CD4-positive, CD25-positive, alpha-beta regulatory T cell (primary cell): ENCODE measurements around the gene PREX1. TPM values are rescaled to one million over a fixed set of nuclear protein-coding genes. Genes with fewer than 3 reads are reported as not detected.

Source experiments
- ATAC-seq, 2 donors: fragments of 150-1000 bp; cut with Tn5 transposase; one replicate each; pipeline ENCODE4 v1.10.0; 2021; ENCODE audit warnings: low read depth in 2 of 2, moderate number of reproducible peaks in 2 of 2, moderate library complexity in 1 of 2
- DNase-seq, 3 donors: peaks; one replicate each; pipeline versions ENCODE4 v3.0.0 to v3.0.0-alpha.2; 2012 to 2022; ENCODE audit warnings: mixed read lengths in 1 of 3
- H3K27ac ChIP-seq: one replicate; pipeline ENCODE4 v1.7.0; 2013; ENCODE audit warnings: mild to moderate bottlenecking, low read length; ENCODE audit not compliant: insufficient read depth, poor library complexity, severe bottlenecking
- H3K27me3 ChIP-seq: one replicate; pipeline ENCODE4 v1.7.0; 2013; ENCODE audit warnings: low read length; ENCODE audit not compliant: control insufficient read depth, insufficient read depth
- H3K36me3 ChIP-seq: one replicate; pipeline ENCODE4 v1.7.0; 2013; ENCODE audit warnings: mild to moderate bottlenecking, low read length, moderate library complexity; ENCODE audit not compliant: control insufficient read depth, insufficient read depth
- H3K4me1 ChIP-seq: 2 replicates; pipeline ENCODE4 v1.7.0; 2013; ENCODE audit warnings: mild to moderate bottlenecking, low read length; ENCODE audit not compliant: insufficient read depth, control insufficient read depth, poor library complexity, severe bottlenecking
- H3K4me3 ChIP-seq: one replicate; pipeline ENCODE4 v1.7.0; 2013; ENCODE audit warnings: low read depth, mild to moderate bottlenecking, low read length, moderate library complexity
- H3K9me3 ChIP-seq, 2 experiments: 1 replicate in 1 of 2; 2 replicates in 1 of 2; pipeline ENCODE4 v1.7.0; 2013; ENCODE audit warnings: low read length in 2 of 2, mild to moderate bottlenecking in 1 of 2, moderate library complexity in 1 of 2; ENCODE audit not compliant: control insufficient read depth in 2 of 2
- H3K27ac Mint-ChIP-seq, 3 donors: one replicate each; pipeline ENCODE4 v1.8.0; 2020 to 2022; ENCODE audit warnings: mild to moderate bottlenecking in 3 of 3, mixed read lengths in 3 of 3, moderate library complexity in 2 of 3
- H3K27me3 Mint-ChIP-seq: one replicate; pipeline ENCODE4 v1.8.0; 2022; ENCODE audit warnings: mild to moderate bottlenecking, mixed read lengths
- H3K36me3 Mint-ChIP-seq: one replicate; pipeline ENCODE4 v1.8.0; 2020; ENCODE audit warnings: mixed read lengths
- H3K4me1 Mint-ChIP-seq, 4 donors: one replicate each; pipeline ENCODE4 v1.8.0; 2020 to 2022; ENCODE audit warnings: mixed read lengths in 4 of 4, mild to moderate bottlenecking in 1 of 4
- H3K4me3 Mint-ChIP-seq, 4 donors: one replicate each; pipeline ENCODE4 v1.8.0; 2020 to 2022; ENCODE audit warnings: mild to moderate bottlenecking in 4 of 4, mixed read lengths in 4 of 4, moderate library complexity in 3 of 4
- H3K9me3 Mint-ChIP-seq, 7 donors: one replicate each; pipeline ENCODE4 v1.8.0; 2020 to 2022; ENCODE audit warnings: mixed read lengths in 7 of 7, mild to moderate bottlenecking in 3 of 7, moderate library complexity in 2 of 7
- polyA plus RNA-seq, 4 donors: library from polyadenylated mRNA; unstranded; fragments of 300-500 nt; fragmentation: Illumina TruSeq; gene quantifications; one replicate each; pipeline ENCODE4 v1.2.3, GENCODE V29; 2021
- total RNA-seq: library from RNA; stranded (reverse); gene quantifications from one replicate; pipeline ENCODE4 v1.2.3, GENCODE V29; 2022

Gene PREX1
- total and polyA plus RNA-seq, 5 donors from 2014 or later, result 40.8 to 264 (median 57.0) TPM

GRCh38 chr20:48799328-48800105 lies 28.3 kb downstream of the PREX1 start:
- H3K27ac ChIP-seq, result no peak overlapping the region
- peaks cover 38% of the 10 kb centered on the region for H3K36me3 ChIP-seq
- H3K9me3 ChIP-seq, result no peaks in the 10 kb centered on the region
- H3K9me3 Mint-ChIP-seq, result no peaks in the 10 kb centered on the region
- peaks cover 76% of the 10 kb centered on the region for H3K4me1 ChIP-seq
- no peaks in the 10 kb centered on the region for H3K27me3 Mint-ChIP-seq
- no peak for ATAC-seq
- H3K4me3 Mint-ChIP-seq, result peak overlapping the region in 3 of 4 donors; percentile 19 to 77 (median 39)
- H3K4me1 Mint-ChIP-seq, result peaks cover 4 to 90% (median 63%) of the 10 kb centered on the region in 4 donors
- H3K4me3 ChIP-seq, result peak overlapping the region; percentile 32
- no peak for DNase-seq
- H3K27me3 ChIP-seq, result no peaks in the 10 kb centered on the region
- peak overlapping the region in 2 of 3 donors; percentile 65 to 80 for H3K27ac Mint-ChIP-seq
- H3K36me3 Mint-ChIP-seq, result peaks cover 27% of the 10 kb centered on the region

- peak overlapping the region; percentile 80 to 93 (median 83) for H3K27ac Mint-ChIP-seq
- H3K27me3 Mint-ChIP-seq, result no peaks in the 10 kb centered on the region
- ATAC-seq (no peak), DNase-seq (no peak)
- Histone ChIP-seq H3K36me3 (peaks cover 37% of the 10 kb centered on the region), H3K4me3 (peak overlapping the region; percentile 26), H3K9me3 (no peaks in the 10 kb centered on the region), H3K4me1 (peaks cover 80% of the 10 kb centered on the region), H3K27me3 (no peaks in the 10 kb centered on the region), H3K27ac (peak overlapping the region; percentile 41)
- H3K36me3 Mint-ChIP-seq, result peaks cover 20% of the 10 kb centered on the region
- peak overlapping the region in 1 of 4 donors; percentile 78 for H3K4me3 Mint-ChIP-seq
- no peaks in the 10 kb centered on the region for H3K9me3 Mint-ChIP-seq
- H3K4me1 Mint-ChIP-seq, result peaks cover 4 to 91% (median 65%) of the 10 kb centered on the region in 4 donors
Observed at GRCh38 chr20:48797850-48798747, 29.7 kb downstream of the PREX1 start.

GRCh38 chr20:48797275-48797825 lies 30.4 kb downstream of the PREX1 start:
- peak overlapping the region in 1 of 4 donors; percentile 78 for H3K4me3 Mint-ChIP-seq
- Histone ChIP-seq H3K36me3 (peaks cover 35% of the 10 kb centered on the region), H3K9me3 (no peaks in the 10 kb centered on the region), H3K4me1 (peaks cover 73% of the 10 kb centered on the region), H3K27ac (peak overlapping the region; percentile 23), H3K27me3 (no peaks in the 10 kb centered on the region), H3K4me3 (no peak overlapping the region)
- ATAC-seq (no peak), DNase-seq (no peak)
- peak overlapping the region in 2 of 3 donors; percentile 80 to 93 for H3K27ac Mint-ChIP-seq
- H3K27me3 Mint-ChIP-seq, result no peaks in the 10 kb centered on the region
- peaks cover 17% of the 10 kb centered on the region for H3K36me3 Mint-ChIP-seq
- peaks cover 4 to 89% (median 66%) of the 10 kb centered on the region in 4 donors for H3K4me1 Mint-ChIP-seq
- H3K9me3 Mint-ChIP-seq, result no peaks in the 10 kb centered on the region

GRCh38 chr20:48795732-48796131 lies 32.1 kb downstream of the PREX1 start:
- Histone ChIP-seq H3K27ac (peak overlapping the region; percentile 25), H3K4me1 (peaks cover 71% of the 10 kb centered on the region), H3K9me3 (no peaks in the 10 kb centered on the region), H3K27me3 (no peaks in the 10 kb centered on the region), H3K36me3 (peaks cover 28% of the 10 kb centered on the region), H3K4me3 (peak overlapping the region; percentile 12)
- Mint-ChIP-seq H3K36me3 (peaks cover 7% of the 10 kb centered on the region), H3K27ac (peak overlapping the region; percentile 43 to 74 (median 52)), H3K27me3 (no peaks in the 10 kb centered on the region), H3K4me3 (peak overlapping the region in 1 of 4 donors; percentile 49), H3K9me3 (no peaks in the 10 kb centered on the region), H3K4me1 (peaks cover 8 to 88% (median 61%) of the 10 kb centered on the region in 4 donors)
- no peak for DNase-seq
- ATAC-seq, result no peak

- H3K27me3 Mint-ChIP-seq, result no peaks in the 10 kb centered on the region
- H3K27ac Mint-ChIP-seq, result peak overlapping the region in 1 of 3 donors; percentile 74
- DNase-seq (no peak), ATAC-seq (no peak)
- Histone ChIP-seq H3K9me3 (no peaks in the 10 kb centered on the region), H3K4me1 (peaks cover 71% of the 10 kb centered on the region), H3K27me3 (no peaks in the 10 kb centered on the region), H3K27ac (peak overlapping the region; percentile 15), H3K36me3 (peaks cover 23% of the 10 kb centered on the region), H3K4me3 (no peak overlapping the region)
- H3K36me3 Mint-ChIP-seq, result peaks cover 7% of the 10 kb centered on the region
- peaks cover 12 to 88% (median 63%) of the 10 kb centered on the region in 4 donors for H3K4me1 Mint-ChIP-seq
- peak overlapping the region; percentile 31 to 63 (median 49) for H3K4me3 Mint-ChIP-seq
- no peaks in the 10 kb centered on the region for H3K9me3 Mint-ChIP-seq
Observed at GRCh38 chr20:48794816-48795457, 32.9 kb downstream of the PREX1 start.

GRCh38 chr20:48794360-48794759 lies 33.4 kb downstream of the PREX1 start:
- H3K36me3 Mint-ChIP-seq, result peaks cover 7% of the 10 kb centered on the region
- H3K4me1 Mint-ChIP-seq, result peaks cover 18 to 88% (median 64%) of the 10 kb centered on the region in 4 donors
- ATAC-seq (no peak), DNase-seq (no peak)
- Histone ChIP-seq H3K4me3 (no peak overlapping the region), H3K9me3 (no peaks in the 10 kb centered on the region), H3K27me3 (no peaks in the 10 kb centered on the region), H3K27ac (peak overlapping the region; percentile 15), H3K4me1 (peaks cover 70% of the 10 kb centered on the region), H3K36me3 (peaks cover 22% of the 10 kb centered on the region)
- H3K27ac Mint-ChIP-seq, result peak overlapping the region in 2 of 3 donors; percentile 67 to 90
- no peaks in the 10 kb centered on the region for H3K9me3 Mint-ChIP-seq
- no peaks in the 10 kb centered on the region for H3K27me3 Mint-ChIP-seq
- peak overlapping the region in 3 of 4 donors; percentile 6 to 67 (median 8) for H3K4me3 Mint-ChIP-seq

GRCh38 chr20:48793776-48794175 lies 34.0 kb downstream of the PREX1 start:
- Mint-ChIP-seq H3K9me3 (peaks cover 0 to 1% (median 0%) of the 10 kb centered on the region in 7 donors), H3K27me3 (no peaks in the 10 kb centered on the region), H3K27ac (peak overlapping the region; percentile 65 to 90 (median 67)), H3K4me3 (peak overlapping the region in 3 of 4 donors; percentile 6 to 67 (median 8)), H3K36me3 (peaks cover 12% of the 10 kb centered on the region), H3K4me1 (peaks cover 23 to 88% (median 70%) of the 10 kb centered on the region in 4 donors)
- ATAC-seq (no peak), DNase-seq (no peak)
- H3K27ac ChIP-seq, result peak overlapping the region; percentile 44
- no peaks in the 10 kb centered on the region for H3K9me3 ChIP-seq
- peaks cover 67% of the 10 kb centered on the region for H3K4me1 ChIP-seq
- no peak overlapping the region for H3K4me3 ChIP-seq
- no peaks in the 10 kb centered on the region for H3K27me3 ChIP-seq
- H3K36me3 ChIP-seq, result peaks cover 22% of the 10 kb centered on the region
